ENCODE measurements around the gene IMPA2.
"Not testable (repeated sequence)": the region's sequence is repeated elsewhere in the genome, so short reads cannot be mapped to it uniquely, and the experiment has no call there.

Gene IMPA2

GRCh38 chr18:11944786-11945185, 36.5 kb upstream of the IMPA2 start:
- Histone ChIP-seq H3K18ac (ENCODE audit: low read length) (no peak overlapping the region), H3K4me1 (ENCODE audit: control insufficient read depth, low read depth, low read length) (no peaks in the 10 kb centered on the region), H3K23ac (ENCODE audit: low read length) (no peak overlapping the region), H2BK15ac (replicated peaks; ENCODE audit: low read depth) (no peak overlapping the region), H2BK120ac (ENCODE audit: low read depth, low read length) (no peak overlapping the region), H3K56ac (ENCODE audit: low read length) (no peak overlapping the region), H3K27ac (ENCODE audit: low read depth, low read length) (no peak overlapping the region), H3K9ac (ENCODE audit: low read length) (no peak overlapping the region), H2AK5ac (ENCODE audit: low read length) (no peak overlapping the region), H4K8ac (ENCODE audit: low read depth, low read length) (no peak overlapping the region), H2BK5ac (ENCODE audit: low read length) (no peak overlapping the region), H3K79me2 (ENCODE audit: control insufficient read depth, insufficient read depth, low read length) (no peaks in the 10 kb centered on the region), H3K4me3 (ENCODE audit: low read length) (no peak overlapping the region), H4K5ac (ENCODE audit: low read length) (no peak overlapping the region), H3K4ac (ENCODE audit: low read depth, low read length) (no peak overlapping the region), H3K79me1 (ENCODE audit: low read length) (no peaks in the 10 kb centered on the region), H3K36me3 (ENCODE audit: control insufficient read depth, insufficient read depth, low read length) (no peaks in the 10 kb centered on the region), H3K27me3 (ENCODE audit: insufficient read depth, low read length, poor library complexity) (no peaks in the 10 kb centered on the region), H3K4me2 (ENCODE audit: low read length) (no peak overlapping the region)
- no CpG with 5 or more reads among the region's 5 CpGs for WGBS (ENCODE audit: extremely low coverage, insufficient coverage, low lambda C conversion rate)
- DNase-seq = no peak

DNA sequence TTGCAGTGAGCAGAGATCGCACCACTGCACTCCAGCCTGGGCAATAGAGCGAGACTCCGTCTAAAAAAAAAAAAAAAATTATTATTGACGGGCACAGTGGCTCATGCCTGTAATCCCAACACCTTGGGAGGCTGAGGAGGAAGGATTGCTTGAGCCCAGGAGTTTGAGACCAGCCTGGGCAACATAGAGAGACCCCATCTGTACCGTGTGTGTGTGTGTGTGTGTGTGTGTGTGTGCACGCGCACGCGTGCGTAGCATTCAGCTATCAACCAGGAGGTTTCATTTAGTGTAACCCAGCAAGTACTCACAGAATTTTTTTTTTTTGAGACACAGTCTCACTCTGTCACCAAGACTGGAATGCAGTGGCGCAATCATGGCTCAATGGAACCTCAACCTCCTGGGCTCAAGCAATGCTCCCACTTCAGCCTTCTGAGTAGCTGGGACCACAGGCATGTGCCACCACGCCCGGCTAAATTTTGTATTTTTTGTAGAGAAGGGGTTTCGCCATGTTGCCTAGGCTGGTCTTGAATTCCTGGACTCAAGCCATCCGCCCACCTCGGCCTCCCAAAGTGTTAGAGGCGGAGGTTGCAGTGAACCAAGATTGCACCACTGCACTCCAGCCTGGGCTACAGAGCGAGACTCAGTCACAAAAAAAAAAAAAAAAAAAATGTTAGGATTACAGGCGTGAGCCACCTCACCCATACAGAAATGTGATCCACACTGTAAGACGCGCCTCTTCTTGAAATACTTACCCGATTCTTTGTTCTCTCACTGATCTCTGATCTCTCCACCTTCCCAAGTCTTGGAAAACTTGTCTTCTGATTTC, 35.3 kb upstream of the IMPA2 start:
- not testable (repeated sequence) for H2BK120ac ChIP-seq (ENCODE audit: low read depth, low read length); H3K4me3 ChIP-seq (ENCODE audit: low read length); H3K79me1 ChIP-seq (ENCODE audit: low read length); H4K5ac ChIP-seq (ENCODE audit: low read length); H2BK15ac ChIP-seq (replicated peaks; ENCODE audit: low read depth); H3K36me3 ChIP-seq (ENCODE audit: control insufficient read depth, insufficient read depth, low read length); H2AK5ac ChIP-seq (ENCODE audit: low read length); H3K4me1 ChIP-seq (ENCODE audit: control insufficient read depth, low read depth, low read length); H3K23ac ChIP-seq (ENCODE audit: low read length); H2BK5ac ChIP-seq (ENCODE audit: low read length); H3K4me2 ChIP-seq (ENCODE audit: low read length); H3K4ac ChIP-seq (ENCODE audit: low read depth, low read length); H3K79me2 ChIP-seq (ENCODE audit: control insufficient read depth, insufficient read depth, low read length); H3K27me3 ChIP-seq (ENCODE audit: insufficient read depth, low read length, poor library complexity); H3K27ac ChIP-seq (ENCODE audit: low read depth, low read length); H4K8ac ChIP-seq (ENCODE audit: low read depth, low read length); DNase-seq; H3K9ac ChIP-seq (ENCODE audit: low read length)
- peak overlapping the region; percentile 59 for H3K56ac ChIP-seq (ENCODE audit: low read length)
- peak overlapping the region; percentile 65 for H3K18ac ChIP-seq (ENCODE audit: low read length)
- no CpG with 5 or more reads among the region's 22 CpGs for WGBS (ENCODE audit: extremely low coverage, insufficient coverage, low lambda C conversion rate)

GRCh38 chr18:11946756-11947155, 34.6 kb upstream of the IMPA2 start:
- Histone ChIP-seq H4K5ac (ENCODE audit: low read length) (no peak overlapping the region), H3K23ac (ENCODE audit: low read length) (no peak overlapping the region), H3K4me1 (ENCODE audit: control insufficient read depth, low read depth, low read length) (peaks cover 3% of the 10 kb centered on the region), H3K4me2 (ENCODE audit: low read length) (no peak overlapping the region), H4K8ac (ENCODE audit: low read depth, low read length) (no peak overlapping the region), H3K4ac (ENCODE audit: low read depth, low read length) (no peak overlapping the region), H3K36me3 (ENCODE audit: control insufficient read depth, insufficient read depth, low read length) (no peaks in the 10 kb centered on the region), H3K9ac (ENCODE audit: low read length) (no peak overlapping the region), H2BK5ac (ENCODE audit: low read length) (no peak overlapping the region), H2BK15ac (replicated peaks; ENCODE audit: low read depth) (no peak overlapping the region), H3K79me1 (ENCODE audit: low read length) (no peaks in the 10 kb centered on the region), H3K27ac (ENCODE audit: low read depth, low read length) (no peak overlapping the region), H3K4me3 (ENCODE audit: low read length) (no peak overlapping the region), H3K18ac (ENCODE audit: low read length) (no peak overlapping the region), H3K79me2 (ENCODE audit: control insufficient read depth, insufficient read depth, low read length) (no peaks in the 10 kb centered on the region), H2BK120ac (ENCODE audit: low read depth, low read length) (no peak overlapping the region), H3K56ac (ENCODE audit: low read length) (peak overlapping the region; percentile 72), H3K27me3 (ENCODE audit: insufficient read depth, low read length, poor library complexity) (no peaks in the 10 kb centered on the region), H2AK5ac (ENCODE audit: low read length) (no peak overlapping the region)
- peak; percentile 57 for DNase-seq
- WGBS (ENCODE audit: extremely low coverage, insufficient coverage, low lambda C conversion rate) = no CpG with 5 or more reads among the region's 3 CpGs

DNA sequence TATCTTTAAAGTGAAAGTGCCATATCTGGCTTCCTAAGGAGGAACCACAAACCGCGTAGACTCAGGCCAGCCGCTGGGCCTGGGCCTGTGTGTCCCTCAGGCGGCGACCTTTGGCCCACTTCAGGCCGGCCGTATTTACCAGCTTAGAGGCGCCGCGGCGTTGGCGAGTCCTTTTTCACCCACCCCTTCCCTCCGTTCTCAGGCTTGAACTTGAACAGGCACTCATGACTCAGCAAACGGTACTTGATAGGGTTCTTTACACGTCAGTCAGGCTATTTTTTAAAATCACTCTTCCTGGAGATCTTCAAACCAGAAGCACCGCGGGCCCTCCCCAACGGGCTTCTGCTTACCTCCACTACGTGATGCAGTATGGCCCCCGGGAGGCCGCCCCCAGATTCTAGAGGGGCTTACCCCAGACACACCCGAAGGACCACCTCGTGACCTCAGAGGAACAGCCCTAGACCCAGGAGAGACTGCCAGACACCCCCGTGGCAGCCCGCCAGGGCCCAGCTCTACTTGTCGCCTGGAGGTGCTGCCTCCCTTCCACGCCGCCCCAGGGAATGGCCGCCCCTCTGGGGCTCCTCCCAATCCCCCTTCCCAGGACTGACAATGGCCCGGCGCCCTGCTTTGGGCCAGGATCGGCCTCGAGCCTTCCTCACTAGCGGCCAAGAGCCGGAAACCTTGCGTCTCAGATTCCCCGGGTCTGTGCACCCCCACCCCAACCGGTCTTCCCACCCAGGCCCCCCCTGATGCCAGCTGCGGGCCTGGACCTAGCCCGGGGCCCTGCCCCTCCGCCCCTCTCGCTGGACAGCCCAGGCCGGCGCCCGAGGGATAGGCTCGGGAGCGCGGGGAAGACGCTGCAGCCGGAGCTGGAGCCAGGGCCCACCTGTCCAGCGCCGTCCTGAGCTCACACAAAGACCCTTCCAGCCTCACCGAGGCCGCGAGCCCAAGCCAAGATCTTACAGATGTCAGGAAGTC, 33.8 kb upstream of the IMPA2 start:
- Histone ChIP-seq H3K23ac (ENCODE audit: low read length) (peak overlapping the region; percentile 74), H3K27ac (ENCODE audit: low read depth, low read length) (peak overlapping the region; percentile 92), H3K4me2 (ENCODE audit: low read length) (peak overlapping the region; percentile 37), H3K79me1 (ENCODE audit: low read length) (no peaks in the 10 kb centered on the region), H3K4me1 (ENCODE audit: control insufficient read depth, low read depth, low read length) (peaks cover 3% of the 10 kb centered on the region), H3K9ac (ENCODE audit: low read length) (peak overlapping the region; percentile 73), H3K79me2 (ENCODE audit: control insufficient read depth, insufficient read depth, low read length) (no peaks in the 10 kb centered on the region), H3K4ac (ENCODE audit: low read depth, low read length) (peak overlapping the region; percentile 94), H3K36me3 (ENCODE audit: control insufficient read depth, insufficient read depth, low read length) (no peaks in the 10 kb centered on the region), H2BK5ac (ENCODE audit: low read length) (peak overlapping the region; percentile 57), H4K5ac (ENCODE audit: low read length) (no peak overlapping the region), H3K18ac (ENCODE audit: low read length) (peak overlapping the region; percentile 97), H3K56ac (ENCODE audit: low read length) (peak overlapping the region; percentile 87), H2BK15ac (replicated peaks; ENCODE audit: low read depth) (peak overlapping the region; percentile 46), H3K4me3 (ENCODE audit: low read length) (peak overlapping the region; percentile 13), H2AK5ac (ENCODE audit: low read length) (no peak overlapping the region), H3K27me3 (ENCODE audit: insufficient read depth, low read length, poor library complexity) (no peaks in the 10 kb centered on the region), H2BK120ac (ENCODE audit: low read depth, low read length) (peak overlapping the region; percentile 86), H4K8ac (ENCODE audit: low read depth, low read length) (peak overlapping the region; percentile 97)
- DNase-seq = peak; percentile 97
- no CpG with 5 or more reads among the region's 55 CpGs for WGBS (ENCODE audit: extremely low coverage, insufficient coverage, low lambda C conversion rate)

- DNase-seq = peak; percentile 60
- no peak overlapping the region for H2BK15ac ChIP-seq (replicated peaks; ENCODE audit: low read depth)
- no peak overlapping the region for H3K23ac ChIP-seq (ENCODE audit: low read length)
- H3K27me3 ChIP-seq (ENCODE audit: insufficient read depth, low read length, poor library complexity) = no peaks in the 10 kb centered on the region
- no peaks in the 10 kb centered on the region for H3K79me1 ChIP-seq (ENCODE audit: low read length)
- no CpG with 5 or more reads among the region's 6 CpGs for WGBS (ENCODE audit: extremely low coverage, insufficient coverage, low lambda C conversion rate)
- H3K4me1 ChIP-seq (ENCODE audit: control insufficient read depth, low read depth, low read length) = peaks cover 3% of the 10 kb centered on the region
- no peak overlapping the region for H3K9ac ChIP-seq (ENCODE audit: low read length)
- H2AK5ac ChIP-seq (ENCODE audit: low read length) = peak overlapping the region; percentile 39
- peak overlapping the region; percentile 62 for H3K56ac ChIP-seq (ENCODE audit: low read length)
- H2BK5ac ChIP-seq (ENCODE audit: low read length) = no peak overlapping the region
- H3K79me2 ChIP-seq (ENCODE audit: control insufficient read depth, insufficient read depth, low read length) = no peaks in the 10 kb centered on the region
- no peak overlapping the region for H3K18ac ChIP-seq (ENCODE audit: low read length)
- no peaks in the 10 kb centered on the region for H3K36me3 ChIP-seq (ENCODE audit: control insufficient read depth, insufficient read depth, low read length)
- no peak overlapping the region for H4K8ac ChIP-seq (ENCODE audit: low read depth, low read length)
- H3K27ac ChIP-seq (ENCODE audit: low read depth, low read length) = no peak overlapping the region
- no peak overlapping the region for H3K4me2 ChIP-seq (ENCODE audit: low read length)
- no peak overlapping the region for H3K4ac ChIP-seq (ENCODE audit: low read depth, low read length)
- no peak overlapping the region for H4K5ac ChIP-seq (ENCODE audit: low read length)
- H3K4me3 ChIP-seq (ENCODE audit: low read length) = no peak overlapping the region
- H2BK120ac ChIP-seq (ENCODE audit: low read depth, low read length) = no peak overlapping the region
Measured at GRCh38 chr18:11948852-11949523, 32.3 kb upstream of the IMPA2 start.
